Activated T-cell treated with anti-CD3 and anti-CD28 coated beads, Interleukin-2, amount 50 U/mL, for 48 hours (primary cell): ENCODE measurements around the gene MAP7.

ENCODE experiments used
- DNase-seq, 2 experiments: peaks; one replicate each; pipeline ENCODE4 v3.0.0-alpha.2; 2020

MAP7 gene

DNA sequence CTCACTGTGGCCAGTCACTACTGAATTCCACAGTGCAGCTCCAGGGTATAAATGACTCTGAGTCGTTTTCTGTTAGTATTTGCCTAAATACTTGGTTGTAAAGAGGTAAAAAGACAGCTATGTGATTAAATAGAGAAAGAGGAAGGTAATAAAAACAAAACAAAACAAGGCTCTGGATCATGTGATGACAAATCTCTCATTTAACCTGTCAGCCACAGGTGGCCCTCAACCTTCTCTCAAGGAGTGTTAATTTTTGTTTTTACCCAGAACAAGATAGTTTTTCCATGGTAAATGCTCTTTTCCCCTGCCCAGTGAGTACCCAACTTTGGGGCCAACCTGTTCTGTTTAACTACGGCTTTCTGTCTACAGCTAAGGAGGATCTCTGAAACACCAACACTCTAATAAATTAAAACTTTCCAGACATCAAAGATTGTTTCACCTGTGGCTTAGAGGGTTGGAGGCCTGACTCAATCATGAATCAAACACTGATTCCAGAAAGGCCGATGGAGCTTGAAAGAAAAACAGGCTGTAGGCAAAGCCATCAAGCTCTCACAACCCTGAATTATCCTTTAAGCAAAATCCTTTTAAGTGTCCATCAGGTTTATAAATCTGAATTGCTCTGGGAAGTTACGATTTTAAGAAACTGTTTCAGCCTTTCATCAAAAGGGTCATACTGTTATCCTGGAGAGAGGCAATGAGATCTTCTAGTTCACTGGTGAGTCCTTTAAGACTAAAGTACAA lies 179.1 kb downstream of the MAP7 start:
- DNase-seq: no peak

DNA sequence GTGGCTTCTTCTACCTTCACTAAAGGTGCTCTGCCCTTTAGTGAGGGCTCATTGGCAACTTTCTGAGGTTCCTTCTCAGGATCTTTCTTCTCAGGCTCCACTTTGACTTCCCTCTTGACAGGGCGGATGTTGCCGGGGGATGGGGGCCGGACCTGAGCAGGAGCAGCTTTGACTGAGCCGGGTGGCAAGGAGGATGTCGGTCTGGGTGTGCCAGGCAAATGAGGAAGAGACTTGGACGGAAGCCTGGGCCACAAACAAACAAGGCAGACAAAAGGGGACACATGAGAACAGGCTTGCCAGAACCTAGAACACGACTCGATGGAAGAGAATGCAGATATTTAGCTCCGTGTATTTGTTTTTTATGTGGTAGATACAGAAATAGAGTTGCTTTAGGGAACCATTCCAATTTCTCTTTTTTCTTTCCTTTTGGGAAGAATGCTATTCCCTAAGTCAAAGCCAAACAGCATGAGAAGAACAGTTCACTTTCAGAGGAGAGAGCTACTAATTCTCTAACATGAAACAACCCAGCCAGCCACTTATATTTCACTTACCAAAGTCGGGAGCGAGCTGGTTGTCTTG lies 184.4 kb downstream of the MAP7 start:
- DNase-seq: peak; percentile 26 to 38

DNA sequence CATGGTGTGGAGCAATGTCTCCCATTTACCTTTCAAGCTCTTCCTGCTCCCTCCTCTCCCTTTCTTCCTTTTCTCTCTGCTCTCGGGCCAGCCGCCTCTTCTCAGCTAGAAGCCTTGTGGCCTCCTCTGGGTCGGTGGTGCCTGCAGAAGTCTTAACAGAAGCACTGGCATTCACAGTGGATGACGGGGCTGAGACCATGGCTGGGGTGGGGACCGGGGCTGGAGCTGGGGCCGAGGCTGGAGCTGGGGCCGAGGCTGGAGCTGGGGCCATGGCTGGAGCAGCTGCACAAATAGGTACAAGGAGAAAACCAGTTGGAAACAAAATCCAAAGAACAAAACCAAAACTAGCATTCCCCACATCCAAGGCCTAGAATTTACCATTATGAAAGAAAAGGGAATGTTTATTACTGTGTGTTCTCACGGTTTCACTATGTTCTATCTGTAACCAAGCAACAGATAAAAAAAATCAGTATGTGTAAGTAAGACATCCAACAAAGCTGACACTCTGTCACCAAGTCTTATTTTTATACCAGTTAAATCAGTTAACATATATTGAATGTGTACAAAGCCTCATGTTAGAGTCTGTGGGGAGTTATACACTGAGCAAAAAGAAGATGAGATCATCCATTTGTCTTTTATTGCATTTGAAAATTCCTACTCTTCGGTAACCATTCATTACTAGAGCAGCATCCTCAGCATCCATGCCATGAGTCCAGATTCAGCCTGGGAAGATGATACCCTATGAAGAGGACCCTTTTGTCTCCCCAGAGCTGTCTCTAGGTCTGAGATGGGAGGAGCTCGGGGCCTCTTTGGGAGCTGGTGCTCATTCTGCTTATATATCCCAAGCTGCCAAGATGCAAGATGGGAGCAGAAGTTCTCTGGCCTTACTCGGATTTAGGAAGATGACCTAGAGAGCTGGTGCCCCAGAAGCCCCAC lies 187.5 kb downstream of the MAP7 start:
- DNase-seq: no peak

DNA sequence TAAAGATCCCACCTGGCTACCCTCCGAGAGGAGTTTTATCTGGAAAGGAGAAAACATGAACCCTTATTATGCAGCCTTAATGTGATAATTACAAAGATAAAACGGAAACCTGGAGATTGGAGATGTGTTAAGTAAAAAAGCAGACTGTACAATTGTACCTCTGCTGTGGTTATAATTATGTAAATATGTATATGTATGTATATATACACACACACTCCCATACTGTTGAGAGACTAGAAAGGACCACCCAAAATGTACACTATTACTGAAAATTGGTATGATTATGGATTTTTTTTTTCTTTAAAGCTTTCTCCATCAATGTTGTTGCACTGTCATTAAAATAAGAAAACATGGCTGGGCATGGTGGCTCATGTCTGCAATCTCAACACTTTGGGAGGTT lies 188.4 kb downstream of the MAP7 start:
- no peak for DNase-seq

DNA sequence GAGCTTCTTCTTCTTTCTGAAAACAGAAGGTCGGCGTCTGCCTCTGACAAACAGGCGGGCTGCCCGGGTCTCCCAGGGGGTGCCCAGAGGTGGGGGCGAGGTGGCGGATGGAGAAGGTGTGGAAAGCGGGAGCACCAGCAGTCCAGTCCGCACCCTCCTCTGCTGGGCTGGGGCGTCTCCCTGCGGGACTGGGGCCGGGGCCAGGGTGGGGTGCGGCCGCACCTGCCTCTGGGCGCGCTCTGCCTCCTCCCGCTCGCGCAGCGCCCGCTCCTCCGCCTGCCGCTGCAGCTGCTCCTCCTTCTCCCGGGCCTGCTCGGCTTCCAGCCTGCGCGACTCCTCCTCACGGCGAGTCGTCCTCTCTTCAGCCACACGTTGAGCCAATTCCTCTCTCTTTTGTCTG lies 189.4 kb downstream of the MAP7 start:
- DNase-seq: no peak

DNA sequence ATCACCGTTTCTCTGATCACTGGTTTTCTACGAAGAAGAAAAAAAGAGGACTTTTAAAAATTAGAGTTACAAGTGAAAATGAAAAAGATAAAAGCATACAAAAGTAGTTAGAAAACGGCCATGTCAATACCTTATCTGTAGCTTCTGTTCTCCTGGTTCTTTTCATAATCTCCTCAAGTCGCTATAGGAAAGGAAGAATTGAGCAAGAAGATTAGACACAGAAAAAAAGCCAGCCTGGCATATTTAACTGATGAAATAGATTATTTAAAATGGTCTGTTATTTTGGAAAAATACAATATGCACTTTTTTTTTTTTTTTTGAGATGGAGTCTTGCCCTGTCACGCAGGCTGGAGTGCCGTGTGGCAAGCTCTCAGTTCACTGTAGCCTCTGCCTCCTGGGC lies 190.4 kb downstream of the MAP7 start:
- DNase-seq: no peak

DNA sequence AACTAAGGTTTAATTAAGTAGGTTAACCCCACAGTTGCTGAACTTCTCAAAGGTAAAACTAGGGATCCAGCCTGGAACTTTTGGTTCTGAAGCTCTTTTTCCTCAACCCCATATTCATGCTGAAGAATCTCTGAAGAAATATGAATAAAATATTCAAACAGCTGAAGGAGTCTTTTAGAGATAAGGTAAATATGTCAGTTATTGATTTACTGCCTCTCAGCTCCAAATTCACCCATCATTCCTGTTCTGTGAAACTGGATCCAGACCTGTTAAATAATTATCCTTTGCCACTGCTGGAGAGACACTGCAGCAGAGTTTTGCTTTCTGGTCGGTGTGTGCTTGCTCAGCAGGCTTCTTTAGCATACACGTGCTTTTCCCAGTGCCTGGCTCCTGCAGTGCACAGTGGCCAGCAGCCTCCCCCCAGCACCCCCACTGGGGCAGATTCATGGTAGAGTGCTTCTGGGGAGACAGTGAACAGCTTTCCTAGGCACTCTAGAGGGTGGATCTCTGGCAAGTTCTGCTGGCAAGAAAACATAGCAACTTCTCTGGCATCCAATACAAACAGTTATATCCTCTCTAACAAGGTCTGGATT lies 198.6 kb downstream of the MAP7 start:
- DNase-seq: no peak

DNA sequence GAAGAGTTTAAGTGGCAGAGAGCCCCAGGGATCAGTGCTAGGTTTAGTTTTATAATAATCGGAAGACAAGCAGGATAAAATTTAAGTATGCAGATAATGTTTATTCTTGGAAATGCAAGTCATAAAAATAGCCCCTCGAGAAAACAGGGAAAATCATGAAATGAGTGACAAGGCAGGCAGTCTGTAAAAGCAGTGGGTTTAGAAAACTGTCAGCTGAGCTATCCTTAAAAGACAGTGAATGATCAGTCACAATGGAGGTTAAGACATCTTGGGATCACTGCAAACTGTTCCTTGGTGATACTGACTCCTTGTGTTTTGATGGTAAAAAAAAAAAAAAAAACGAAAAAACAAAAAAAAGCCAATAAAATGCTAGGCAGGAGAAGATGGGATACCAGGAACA lies 199.3 kb downstream of the MAP7 start:
- DNase-seq: no peak

DNA sequence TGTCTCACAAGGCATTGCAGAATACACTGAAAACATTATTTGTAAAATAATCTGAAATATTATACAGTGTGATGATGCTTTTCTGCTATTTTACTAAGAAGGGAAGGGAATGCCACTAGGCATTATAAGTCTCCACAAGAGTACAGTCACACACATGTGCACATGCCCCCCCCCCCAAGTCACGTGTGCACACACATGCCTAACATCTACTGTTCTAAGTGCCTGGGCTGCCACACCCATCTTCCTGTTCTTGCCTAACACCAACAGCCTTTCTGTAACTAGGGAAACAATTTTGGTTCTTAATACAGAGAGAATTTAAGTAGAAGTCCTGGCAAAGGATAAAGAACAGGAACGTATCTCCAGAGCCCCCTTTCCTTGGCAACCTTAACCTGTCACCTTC lies 202.4 kb downstream of the MAP7 start:
- no peak for DNase-seq

DNA sequence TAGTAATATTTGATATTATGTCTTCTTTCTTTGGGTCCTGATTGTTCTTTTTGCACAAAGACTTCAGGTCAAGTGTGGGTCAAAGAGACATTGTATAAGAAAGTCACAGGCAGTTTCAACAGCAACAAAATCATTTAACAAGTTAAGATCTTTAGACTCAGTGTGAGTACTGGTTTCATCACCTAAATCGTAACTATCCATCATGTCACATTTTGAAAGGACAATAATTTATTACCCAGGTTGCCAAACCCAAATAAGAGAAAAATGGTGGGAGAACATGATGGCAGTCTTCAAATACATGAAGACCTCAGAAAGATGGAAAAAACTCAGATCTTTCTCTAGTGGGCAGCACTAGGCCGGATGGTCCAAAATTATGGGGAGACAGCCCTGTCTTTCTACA lies 205.1 kb downstream of the MAP7 start:
- no peak for DNase-seq

DNA sequence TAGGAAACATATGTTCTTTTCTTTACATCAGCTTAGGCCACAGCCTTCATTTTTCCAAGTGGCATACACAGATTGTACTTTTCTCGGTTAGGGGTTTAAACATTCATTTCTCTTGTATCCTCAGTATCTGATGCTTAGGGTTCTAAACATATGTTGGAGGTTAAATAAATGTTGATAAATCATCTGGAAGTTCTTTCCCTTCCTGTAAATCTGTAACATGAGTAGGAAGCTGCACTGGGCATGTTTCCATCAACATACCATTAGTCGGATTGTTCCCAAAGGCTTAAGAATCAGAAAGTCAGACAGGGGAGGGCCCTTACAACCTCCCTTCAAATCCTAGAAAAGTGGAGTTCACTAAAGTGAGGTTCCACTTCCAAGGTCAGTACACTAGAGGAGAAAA lies 205.8 kb downstream of the MAP7 start:
- no peak for DNase-seq

DNA sequence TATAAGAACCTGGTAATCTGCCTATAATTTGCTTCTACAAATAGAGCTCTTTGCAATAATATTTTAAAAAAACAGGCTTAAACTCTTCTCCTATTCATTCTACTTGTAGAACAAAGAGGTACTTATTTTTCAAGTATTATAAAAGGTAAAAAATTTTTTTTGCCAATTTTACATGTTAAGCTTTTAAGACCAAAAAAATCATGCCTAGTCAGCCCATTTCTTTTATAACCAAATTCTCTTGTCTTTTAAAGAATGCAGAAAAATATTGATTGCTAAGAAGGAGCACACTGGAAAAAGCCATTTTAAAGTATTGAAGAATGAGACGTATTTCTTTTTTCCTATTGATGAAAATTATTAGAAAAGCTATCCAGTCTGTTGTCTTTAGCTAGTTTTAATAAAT lies 206.5 kb downstream of the MAP7 start:
- DNase-seq: no peak

DNA sequence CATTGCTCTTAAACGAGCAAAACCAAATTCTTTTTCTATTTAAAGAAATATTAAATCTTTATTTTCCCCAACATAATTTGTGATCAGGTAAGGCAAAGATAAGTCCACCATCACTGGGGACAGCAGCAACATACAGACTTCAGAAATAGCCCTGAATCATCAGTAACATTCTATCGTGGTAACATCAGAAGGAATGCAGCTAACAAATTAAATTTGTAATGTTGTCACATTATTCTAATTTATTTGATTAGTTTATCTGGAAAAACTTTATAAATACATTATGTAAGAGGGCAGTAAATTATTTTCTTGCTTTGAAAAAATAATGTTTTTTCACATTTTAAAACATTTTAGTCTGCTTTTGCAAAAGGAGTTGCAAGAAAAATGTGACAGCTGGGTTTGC lies 206.9 kb downstream of the MAP7 start:
- no peak for DNase-seq

DNA sequence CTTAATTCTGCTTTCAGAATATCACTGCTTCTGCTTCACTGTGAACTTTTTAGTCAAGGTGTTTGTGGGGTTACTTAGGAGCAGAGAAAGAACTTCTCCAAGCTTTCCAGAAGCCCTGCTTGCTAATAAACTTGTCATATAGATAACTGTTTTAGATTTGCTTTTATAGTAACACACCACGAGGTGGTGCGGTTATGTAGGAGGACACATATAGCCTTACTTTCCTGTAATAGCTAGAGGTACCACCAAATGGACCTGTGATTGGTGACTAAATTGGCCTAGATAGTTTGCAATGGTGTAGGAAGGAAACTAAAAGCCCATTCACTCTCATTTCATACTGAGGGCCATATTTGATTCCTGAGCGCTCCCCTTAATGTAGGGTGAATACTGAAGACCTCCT lies 208.3 kb downstream of the MAP7 start:
- DNase-seq: no peak

DNA sequence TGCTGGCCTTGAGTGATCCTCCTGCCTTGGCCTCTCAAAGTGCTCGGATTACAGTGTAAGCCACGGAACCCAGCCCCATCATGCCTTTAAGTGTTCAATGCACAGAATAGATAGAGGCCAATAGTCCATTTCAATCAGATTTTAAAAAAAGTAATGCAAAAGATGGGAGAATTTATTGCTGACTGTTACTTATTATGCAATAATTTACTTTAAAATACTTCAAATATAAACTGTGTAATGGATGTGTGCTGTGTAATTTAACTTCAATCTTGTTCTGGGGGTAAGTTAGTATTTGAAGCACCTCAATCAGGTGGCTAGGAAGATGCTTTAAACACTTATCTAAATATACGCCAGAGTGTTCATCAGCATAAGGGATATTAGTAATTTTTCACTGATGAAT lies 208.9 kb downstream of the MAP7 start:
- no peak for DNase-seq

DNA sequence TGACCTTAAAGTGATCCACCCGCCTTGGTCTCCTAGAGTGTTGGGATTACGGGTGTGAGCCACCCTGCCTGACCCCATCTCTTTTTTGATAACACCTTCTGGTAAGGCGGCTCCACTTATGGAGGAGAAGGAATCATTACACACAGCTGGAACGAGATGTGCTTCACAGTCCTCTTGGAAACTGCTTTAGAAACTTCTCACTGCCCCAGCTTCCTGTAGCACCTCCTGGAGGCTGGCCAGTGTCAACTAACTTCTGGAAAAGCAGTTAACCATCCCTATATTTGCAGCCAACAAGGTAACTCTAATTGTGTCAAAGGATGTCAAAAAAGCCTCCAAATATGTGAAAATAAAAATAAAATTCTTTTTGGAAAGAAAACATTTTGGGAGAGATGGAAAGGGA lies 211.7 kb downstream of the MAP7 start:
- DNase-seq: no peak

DNA sequence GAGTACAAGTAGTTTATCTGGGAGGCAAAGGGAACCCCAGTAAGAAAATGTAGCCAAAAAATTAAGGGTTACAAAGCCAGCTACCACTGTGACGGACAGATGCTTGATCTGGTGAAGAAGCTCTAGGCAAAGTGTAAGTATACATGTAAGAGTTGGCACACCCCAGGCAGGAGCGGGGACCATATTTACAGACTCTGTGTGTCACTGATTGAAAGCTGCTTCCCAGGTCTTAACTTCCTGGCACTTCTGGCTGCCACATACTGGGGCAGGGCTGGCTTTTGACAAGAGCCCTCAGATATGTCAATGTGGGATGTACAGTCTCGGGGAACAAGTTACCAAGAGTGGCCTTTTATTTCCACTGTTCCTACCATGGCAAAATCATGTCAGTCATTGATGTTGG lies 212.6 kb downstream of the MAP7 start:
- no peak for DNase-seq

DNA sequence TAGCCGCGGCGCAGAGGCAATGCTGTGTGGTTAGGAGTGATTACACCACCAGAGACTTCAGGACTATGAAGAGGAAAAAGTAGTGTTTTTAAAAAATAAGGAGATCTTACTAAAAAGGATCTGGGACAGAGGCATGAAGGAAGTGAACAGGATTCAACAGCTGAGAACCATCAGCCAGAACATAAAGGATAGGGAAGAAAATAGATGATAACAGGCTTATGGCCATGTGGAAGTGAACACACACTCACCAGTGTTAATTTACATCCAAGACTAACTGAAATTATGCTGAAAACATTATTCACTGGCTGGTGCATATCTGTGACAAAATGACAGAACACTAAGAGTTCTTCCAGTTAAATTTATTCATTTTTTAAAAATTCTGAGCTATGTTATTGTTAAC lies 213.1 kb downstream of the MAP7 start:
- DNase-seq: no peak

DNA sequence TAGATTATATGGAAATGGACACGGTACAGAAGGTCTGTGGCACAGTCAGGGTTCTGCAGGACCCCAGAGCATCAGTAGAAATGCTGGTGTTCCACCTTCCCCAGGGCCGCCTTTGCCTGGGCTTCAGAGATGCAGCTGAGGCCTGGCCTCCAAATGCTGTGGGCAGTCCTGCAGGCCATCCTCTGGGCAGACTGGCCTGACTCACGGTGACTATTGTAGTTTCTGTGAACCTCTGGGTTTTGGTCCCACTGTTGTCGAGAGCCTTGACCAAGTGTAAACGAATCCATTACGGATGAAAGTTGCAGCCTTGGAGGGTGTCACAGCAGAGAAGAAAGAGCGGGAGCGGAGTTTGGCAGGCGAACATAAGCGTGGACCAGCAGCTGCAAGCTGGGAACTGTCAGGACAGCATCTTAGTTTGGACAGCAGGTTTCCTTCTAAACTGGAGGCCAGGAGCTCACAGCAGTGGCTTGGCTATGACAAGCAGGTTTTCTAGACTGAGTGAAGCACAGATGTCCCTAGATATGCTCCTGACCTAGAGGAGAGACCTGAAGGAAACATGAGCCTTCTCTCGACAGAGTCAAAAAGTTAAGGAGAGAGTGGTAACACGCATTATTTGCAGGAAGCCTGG lies 214.4 kb downstream of the MAP7 start:
- DNase-seq: no peak

DNA sequence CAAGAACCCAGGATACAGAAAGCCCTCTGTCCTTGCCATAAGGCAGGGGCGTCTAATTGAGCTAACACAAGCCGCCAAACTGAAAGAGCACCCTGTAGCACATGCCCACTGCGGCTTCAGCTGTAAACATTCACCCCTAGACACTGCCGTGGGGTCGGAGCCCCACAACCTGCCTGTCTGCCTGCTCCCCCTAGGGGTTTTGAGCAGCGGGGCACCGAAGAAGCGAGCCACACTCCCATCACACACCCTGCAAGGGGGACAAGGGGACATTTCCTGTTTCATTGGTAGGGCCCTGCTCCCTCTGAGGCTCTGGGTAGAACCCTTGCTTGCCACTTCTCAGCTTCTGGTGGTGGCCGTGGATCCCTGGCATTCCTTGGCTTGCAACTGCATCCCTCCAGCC lies 215.4 kb downstream of the MAP7 start:
- peak in 1 of 2 experiments; percentile 23 for DNase-seq

DNA sequence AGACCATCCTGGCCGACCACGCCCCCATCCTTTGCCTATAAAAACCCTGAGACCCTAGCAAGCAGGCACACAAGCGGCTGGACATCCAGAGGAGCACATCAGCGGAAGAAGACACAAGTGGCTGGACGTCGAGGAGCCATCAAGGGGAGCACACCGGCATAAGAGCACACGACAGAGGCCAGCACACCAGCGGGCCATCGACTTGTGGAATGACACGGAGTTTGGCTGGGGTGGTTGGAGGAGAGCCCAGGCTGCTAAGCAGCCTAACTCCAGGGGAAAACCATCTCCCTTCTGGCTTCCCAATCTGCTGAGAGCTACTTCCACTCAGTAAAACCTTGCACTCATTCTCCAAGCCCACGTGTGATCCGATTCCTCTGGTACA lies 215.8 kb downstream of the MAP7 start:
- DNase-seq: no peak

DNA sequence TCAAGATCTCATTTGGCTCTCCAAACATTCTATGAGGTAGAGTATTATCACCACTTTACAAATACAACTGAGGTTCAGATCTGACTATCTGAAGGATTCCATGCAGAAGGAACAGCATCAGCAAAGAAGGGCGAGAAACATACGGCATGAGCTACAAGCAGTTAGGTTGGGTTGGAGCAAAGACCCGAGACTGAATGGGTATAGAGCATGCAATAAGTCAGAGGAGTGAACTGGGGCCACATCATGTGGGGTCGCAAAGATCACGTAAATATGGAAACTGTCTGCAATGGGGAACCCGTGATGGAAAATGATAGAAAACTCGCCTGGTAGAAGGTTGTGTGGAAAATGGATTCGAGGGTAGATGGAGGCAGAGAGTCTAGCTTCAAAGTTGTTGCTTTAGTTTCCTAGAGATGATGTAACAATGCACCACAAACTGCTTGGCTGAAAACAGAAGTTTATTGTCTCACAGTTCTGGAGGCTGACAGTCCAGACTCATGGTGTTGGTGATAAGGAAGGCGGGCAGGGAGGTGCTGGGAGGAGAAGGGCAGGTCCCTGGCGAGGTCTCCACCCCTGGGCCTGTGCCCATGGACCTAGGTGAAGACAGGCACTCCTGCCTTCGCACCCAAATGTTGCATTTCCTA lies 216.3 kb downstream of the MAP7 start:
- no peak for DNase-seq

DNA sequence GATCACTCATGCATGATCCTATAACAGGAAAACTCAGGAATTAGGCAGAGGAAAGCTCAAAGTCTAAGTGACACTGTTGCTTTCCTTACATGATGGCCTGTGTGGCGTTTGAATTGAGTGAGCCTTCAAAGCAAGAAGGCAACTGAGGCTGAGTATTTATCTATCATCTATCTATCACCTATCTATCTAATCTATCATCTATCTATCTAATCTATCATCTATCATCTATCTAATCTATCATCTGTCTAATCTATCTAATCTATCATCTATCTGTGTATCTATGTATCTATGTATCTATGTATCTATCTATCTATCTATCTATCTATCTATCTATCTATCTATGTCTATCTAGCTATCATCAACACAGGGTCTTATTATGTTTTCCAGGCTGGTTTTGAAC lies 218.8 kb downstream of the MAP7 start:
- DNase-seq: no peak
